ENCODE results near the gene TECR.

The TECR gene

GRCh38 chr19:14516048-14516534, 13.3 kb upstream of the TECR start:
- Mint-ChIP-seq H3K27ac (peak overlapping the region; percentile 82), H3K9me3 (no peaks in the 10 kb centered on the region), H3K4me3 (peak overlapping the region; percentile 93), H3K36me3 (peaks cover 45% of the 10 kb centered on the region), H3K4me1 (peaks cover 57% of the 10 kb centered on the region), H3K27me3 (no peaks in the 10 kb centered on the region)
- CTCF ChIA-PET, result interaction anchor here (1.1 to 5.6 kb wide), 2 partner anchors 11 to 35 kb away, joined by 3 to 39 read pairs; no protein-coding TSS in a partner anchor
- peak; percentile 47 for DNase-seq

GRCh38 chr19:14516746-14517438, 12.5 kb upstream of the TECR start:
- CTCF ChIA-PET, result interaction anchor here (1.1 to 5.6 kb wide), 3 partner anchors 12 to 36 kb away, joined by 3 to 39 read pairs (median 4); no protein-coding TSS in a partner anchor
- H3K27me3 Mint-ChIP-seq, result no peaks in the 10 kb centered on the region
- peak overlapping the region; percentile 82 for H3K27ac Mint-ChIP-seq
- H3K4me1 Mint-ChIP-seq, result peaks cover 61% of the 10 kb centered on the region
- peak overlapping the region; percentile 93 for H3K4me3 Mint-ChIP-seq
- peak; percentile 49 for DNase-seq
- H3K36me3 Mint-ChIP-seq, result peaks cover 42% of the 10 kb centered on the region
- H3K9me3 Mint-ChIP-seq, result no peaks in the 10 kb centered on the region

GRCh38 chr19:14517446-14517839, 12.0 kb upstream of the TECR start:
- peak overlapping the region; percentile 93 for H3K4me3 Mint-ChIP-seq
- H3K27me3 Mint-ChIP-seq, result no peaks in the 10 kb centered on the region
- peak overlapping the region; percentile 82 for H3K27ac Mint-ChIP-seq
- peaks cover 42% of the 10 kb centered on the region for H3K36me3 Mint-ChIP-seq
- DNase-seq, result no peak
- H3K9me3 Mint-ChIP-seq, result no peaks in the 10 kb centered on the region
- CTCF ChIA-PET, result interaction anchor here (1.5 to 5.6 kb wide), 2 partner anchors 12 to 36 kb away, joined by 4 to 39 read pairs; no protein-coding TSS in a partner anchor
- peaks cover 64% of the 10 kb centered on the region for H3K4me1 Mint-ChIP-seq

GRCh38 chr19:14517840-14518505, 11.4 kb upstream of the TECR start, which contains the start of gene DNAJB1:
DNAJB1 (minus strand) TSS chr19:14518397; CDS start chr19:14518349, 48 bp downstream.
- Mint-ChIP-seq H3K27ac (peak within 1 kb of the TSS; percentile 97), H3K36me3 (peaks cover 42% of the 10 kb centered on the region), H3K27me3 (no peaks in the 10 kb centered on the region), H3K4me1 (peaks cover 69% of the 10 kb centered on the region), H3K9me3 (no peaks in the 10 kb centered on the region), H3K4me3 (peak within 1 kb of the TSS; percentile 93)
- DNase-seq, result peak; percentile 75
- CTCF ChIA-PET, result interaction anchor here (0.9 to 5.6 kb wide), 3 partner anchors 13 to 37 kb away, joined by 3 to 39 read pairs (median 4); no protein-coding TSS in a partner anchor

- no peak for DNase-seq
- Mint-ChIP-seq H3K27me3 (no peaks in the 10 kb centered on the region), H3K9me3 (no peaks in the 10 kb centered on the region), H3K4me1 (peaks cover 77% of the 10 kb centered on the region), H3K36me3 (peaks cover 34% of the 10 kb centered on the region), H3K27ac (peak overlapping the region; percentile 97), H3K4me3 (peak overlapping the region; percentile 93)
- CTCF ChIA-PET, result interaction anchor here (1.4 kb wide), 2 partner anchors 13 to 15 kb away, joined by 4 to 10 read pairs; no protein-coding TSS in a partner anchor
Measured at GRCh38 chr19:14519245-14519859, 10.0 kb upstream of the TECR start.

- peaks cover 28% of the 10 kb centered on the region for H3K36me3 Mint-ChIP-seq
- H3K9me3 Mint-ChIP-seq, result no peaks in the 10 kb centered on the region
- H3K27ac Mint-ChIP-seq, result peak overlapping the region; percentile 97
- peaks cover 72% of the 10 kb centered on the region for H3K4me1 Mint-ChIP-seq
- peak overlapping the region; percentile 45 for H3K4me3 Mint-ChIP-seq
- CTCF ChIA-PET, result interaction anchor here (1.4 kb wide), 2 partner anchors 14 to 16 kb away, joined by 4 to 10 read pairs; no protein-coding TSS in a partner anchor
- DNase-seq, result no peak
- H3K27me3 Mint-ChIP-seq, result no peaks in the 10 kb centered on the region
Measured at GRCh38 chr19:14519860-14520407, 9.5 kb upstream of the TECR start.

- CTCF ChIA-PET, result interaction anchor here (1.4 kb wide), 2 partner anchors 14 to 16 kb away, joined by 4 to 10 read pairs; no protein-coding TSS in a partner anchor
Measured at GRCh38 chr19:14520543-14520942, 8.9 kb upstream of the TECR start.

GRCh38 chr19:14525729-14526128, 3.7 kb upstream of the TECR start:
- H3K4me3 Mint-ChIP-seq, result no peak overlapping the region
- no peaks in the 10 kb centered on the region for H3K27me3 Mint-ChIP-seq
- H3K9me3 Mint-ChIP-seq, result no peaks in the 10 kb centered on the region
- H3K27ac Mint-ChIP-seq, result no peak overlapping the region
- peaks cover 3% of the 10 kb centered on the region for H3K36me3 Mint-ChIP-seq
- DNase-seq, result no peak
- CTCF ChIA-PET, result interaction anchor here (1.0 to 1.6 kb wide), 4 partner anchors 22 to 389 kb away, joined by 3 to 5 read pairs (median 4); no protein-coding TSS in a partner anchor
- H3K4me1 Mint-ChIP-seq, result peaks cover 55% of the 10 kb centered on the region

More at GRCh38 chr19:14520543-14520942, 8.9 kb upstream of the TECR start:
- H3K9me3 Mint-ChIP-seq, result no peaks in the 10 kb centered on the region
- no peaks in the 10 kb centered on the region for H3K27me3 Mint-ChIP-seq
- no peak overlapping the region for H3K4me3 Mint-ChIP-seq
- H3K36me3 Mint-ChIP-seq, result peaks cover 22% of the 10 kb centered on the region
- H3K27ac Mint-ChIP-seq, result peak overlapping the region; percentile 97
- no peak for DNase-seq
- peaks cover 69% of the 10 kb centered on the region for H3K4me1 Mint-ChIP-seq

GRCh38 chr19:14526423-14526822, 3.0 kb upstream of the TECR start:
- no peaks in the 10 kb centered on the region for H3K9me3 Mint-ChIP-seq
- H3K27ac Mint-ChIP-seq, result no peak overlapping the region
- no peaks in the 10 kb centered on the region for H3K27me3 Mint-ChIP-seq
- CTCF ChIA-PET, result interaction anchor here (1.0 to 1.6 kb wide), 3 partner anchors 30 to 390 kb away, joined by 3 to 5 read pairs (median 4); no protein-coding TSS in a partner anchor
- H3K4me3 Mint-ChIP-seq, result no peak overlapping the region
- peaks cover 59% of the 10 kb centered on the region for H3K4me1 Mint-ChIP-seq
- peaks cover 4% of the 10 kb centered on the region for H3K36me3 Mint-ChIP-seq
- no peak for DNase-seq

- peak overlapping the region; percentile 97 for H3K27ac Mint-ChIP-seq
- peaks cover 15% of the 10 kb centered on the region for H3K36me3 Mint-ChIP-seq
- H3K4me3 Mint-ChIP-seq, result peak overlapping the region; percentile 96
- CTCF ChIA-PET, result no interaction called here
- peaks cover 52% of the 10 kb centered on the region for H3K4me1 Mint-ChIP-seq
- DNase-seq, result no peak
- no peaks in the 10 kb centered on the region for H3K9me3 Mint-ChIP-seq
- H3K27me3 Mint-ChIP-seq, result no peaks in the 10 kb centered on the region
Measured at GRCh38 chr19:14528419-14529253, 758 bp upstream of the TECR start.

GRCh38 chr19:14530005-14530348, 583 bp downstream of the TECR start:
- no peaks in the 10 kb centered on the region for H3K9me3 Mint-ChIP-seq
- peaks cover 17% of the 10 kb centered on the region for H3K36me3 Mint-ChIP-seq
- H3K4me3 Mint-ChIP-seq, result peak overlapping the region; percentile 96
- CTCF ChIA-PET, result no interaction called here
- DNase-seq, result no peak
- H3K27me3 Mint-ChIP-seq, result no peaks in the 10 kb centered on the region
- peaks cover 46% of the 10 kb centered on the region for H3K4me1 Mint-ChIP-seq
- peak overlapping the region; percentile 97 for H3K27ac Mint-ChIP-seq

- peak overlapping the region; percentile 10 for H3K27ac Mint-ChIP-seq
- no peak for DNase-seq
- no peaks in the 10 kb centered on the region for H3K9me3 Mint-ChIP-seq
- H3K36me3 Mint-ChIP-seq, result peaks cover 17% of the 10 kb centered on the region
- H3K4me1 Mint-ChIP-seq, result peaks cover 43% of the 10 kb centered on the region
- peak overlapping the region; percentile 96 for H3K4me3 Mint-ChIP-seq
- CTCF ChIA-PET, result no interaction called here
- no peaks in the 10 kb centered on the region for H3K27me3 Mint-ChIP-seq
Measured at GRCh38 chr19:14530506-14530905, 1.1 kb downstream of the TECR start.

GRCh38 chr19:14533450-14533849, 4.1 kb downstream of the TECR start:
- no peak overlapping the region for H3K27ac Mint-ChIP-seq
- no peak overlapping the region for H3K4me3 Mint-ChIP-seq
- H3K4me1 Mint-ChIP-seq, result peaks cover 51% of the 10 kb centered on the region
- H3K27me3 Mint-ChIP-seq, result no peaks in the 10 kb centered on the region
- H3K9me3 Mint-ChIP-seq, result no peaks in the 10 kb centered on the region
- CTCF ChIA-PET, result interaction anchor here (2.0 kb wide), 1 partner anchor 23 kb away, joined by 10 read pairs; no protein-coding TSS in a partner anchor
- H3K36me3 Mint-ChIP-seq, result peaks cover 17% of the 10 kb centered on the region
- no peak for DNase-seq

Data from activated naive CD4-positive, alpha-beta T cell treated with anti-CD3 and anti-CD28 coated beads, Interleukin-2, amount 10 ng/mL, durations not matched to agents 7 days and 5 days (primary cell).